PC-3 (cell line): ENCODE data around the gene LGALS13. TPM values are rescaled to one million over a fixed set of nuclear protein-coding genes. Genes with fewer than 3 reads are reported as not detected.

Experiments
- ATAC-seq: fragments of 200-7000 bp; cut with Tn5 transposase; 2 replicates; pipeline ENCODE4 v1.9.1; 2020; ENCODE audit warnings: mild to moderate bottlenecking, moderate library complexity
- BruUV-seq: library from RNA; stranded (reverse); fragments of 400-500 nt; replicated peaks from 2 replicates; lab custom pipeline; 2021; lab: Mats Ljungman, UMichigan
- CTCF ChIA-PET: fragments of 300-600 bp; sonication (Branson Sonifier 250); formaldehyde crosslinking; loops from one replicate; lab custom pipeline; 2022; ENCODE audit warnings: antibody characterized with exemption; lab: Charles Lee
- POLR2A ChIA-PET: fragments of 300-600 bp; sonication (Branson Sonifier 250); formaldehyde crosslinking; loops from one replicate; lab custom pipeline; 2022; ENCODE audit warnings: antibody characterized with exemption; ENCODE audit not compliant: unreplicated experiment; lab: Charles Lee
- DNase-seq: peaks from one replicate; pipeline ENCODE4 v3.0.0-alpha.2; 2015
- H2AFZ ChIP-seq: fragments of 300-600 bp; sonication (generic); 2 replicates; pipeline ENCODE4 v1.6.0; 2016; ENCODE audit warnings: antibody characterized with exemption, low read length
- H3F3A ChIP-seq: fragments of 300-600 bp; sonication (generic); one replicate; pipeline ENCODE4 v1.6.0; 2017; ENCODE audit warnings: antibody characterized with exemption, low read length, control low read depth, mild to moderate bottlenecking; ENCODE audit not compliant: unreplicated experiment
- H3K27ac ChIP-seq: fragments of 300-600 bp; sonication (generic); 2 replicates; pipeline ENCODE4 v1.5.1; 2016; ENCODE audit warnings: mild to moderate bottlenecking, low read length
- H3K27me3 ChIP-seq: fragments of 300-600 bp; sonication (generic); 2 replicates; pipeline ENCODE4 v1.6.1; 2016; ENCODE audit warnings: low read length, mixed read lengths
- H3K36me3 ChIP-seq: fragments of 300-600 bp; sonication (generic); 2 replicates; pipeline ENCODE4 v1.6.1; 2016; ENCODE audit warnings: low read depth, mixed run types, low read length, mixed read lengths
- H3K4me1 ChIP-seq: fragments of 300-600 bp; sonication (generic); 2 replicates; pipeline ENCODE4 v1.5.1; 2016; ENCODE audit warnings: low read length; ENCODE audit not compliant: insufficient read depth
- H3K4me2 ChIP-seq: fragments of 300-600 bp; sonication (generic); 2 replicates; pipeline ENCODE4 v1.6.0; 2016; ENCODE audit warnings: low read length
- H3K4me3 ChIP-seq: fragments of 300-600 bp; sonication (generic); 2 replicates; pipeline ENCODE4 v1.5.1; 2016; ENCODE audit warnings: mild to moderate bottlenecking, low read length, mixed read lengths
- H3K79me2 ChIP-seq: fragments of 300-600 bp; sonication (generic); 2 replicates; pipeline ENCODE4 v1.6.1; 2017; ENCODE audit warnings: low read length, mixed read lengths
- H3K9ac ChIP-seq: fragments of 300-600 bp; sonication (generic); 2 replicates; pipeline ENCODE4 v1.6.0; 2016; ENCODE audit warnings: mild to moderate bottlenecking, low read length
- H3K9me2 ChIP-seq: fragments of 300-600 bp; sonication (generic); replicated peaks from 2 replicates; pipeline ENCODE4 v1.6.1; 2016; ENCODE audit warnings: mixed run types, low read length, mixed read lengths
- H3K9me3 ChIP-seq: fragments of 300-600 bp; sonication (generic); 2 replicates; pipeline ENCODE4 v1.6.1; 2016; ENCODE audit warnings: low read length, mixed read lengths
- H4K20me1 ChIP-seq: fragments of 300-600 bp; sonication (generic); 2 replicates; pipeline ENCODE4 v1.6.1; 2016; ENCODE audit warnings: low read length, mixed read lengths
- CTCF ChIP-seq: fragments of 300-600 bp; sonication (generic); conservative IDR thresholded peaks from 2 replicates; pipeline ENCODE4 v1.5.1; 2017; ENCODE audit warnings: antibody characterized with exemption, low read depth, mild to moderate bottlenecking, low read length
- EZH2 ChIP-seq: fragments of 300-600 bp; sonication (generic); IDR thresholded peaks from one replicate; pipeline ENCODE4 v1.6.1; 2017; ENCODE audit warnings: antibody characterized with exemption, mild to moderate bottlenecking, low read length; ENCODE audit not compliant: unreplicated experiment
- EZH2phosphoT487 ChIP-seq: fragments of 300-600 bp; sonication (generic); IDR thresholded peaks from 2 replicates; pipeline ENCODE4 v1.6.1; 2018; ENCODE audit warnings: mild to moderate bottlenecking, antibody characterized with exemption, low read length, borderline replicate concordance
- intact Hi-C: fragments of 100-400 bp; cut with micrococcal nuclease; formaldehyde crosslinking; loops from 2 replicates; pipeline ENCODE4 v1.9.0; 2023
- total RNA-seq: library from RNA; depleted of rRNA; stranded (reverse); fragments of >200 nt; gene quantifications from 2 replicates; pipeline ENCODE4 v1.2.3, GENCODE V29; 2014

The LGALS13 gene
- total RNA-seq, 1 experiment from 2014 or later = not detected

DNA sequence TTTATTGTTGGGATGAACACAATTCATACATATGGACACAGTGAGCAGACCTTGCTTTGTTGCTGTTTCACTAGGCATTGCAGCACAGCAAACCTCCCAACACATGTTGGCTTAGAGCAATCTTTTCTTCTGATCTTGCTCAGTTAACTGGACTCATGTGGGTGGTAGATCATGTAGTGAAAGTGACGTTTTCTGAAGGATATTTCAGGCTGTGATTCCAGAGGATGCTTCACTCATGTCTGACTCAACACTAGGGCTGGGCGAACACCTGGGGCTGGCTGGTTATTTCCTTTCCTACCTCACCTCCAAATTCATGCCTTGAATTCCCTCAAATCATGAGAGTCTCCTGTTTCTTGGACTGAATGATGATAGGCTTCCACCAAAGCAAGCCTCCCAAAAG, 14.3 kb upstream of the LGALS13 start:
- Histone ChIP-seq H3K36me3 (no peaks in the 10 kb centered on the region), H3K27ac (no peak overlapping the region), H3K4me1 (no peaks in the 10 kb centered on the region), H3K4me3 (no peak overlapping the region), H2AFZ (no peak overlapping the region), H3K27me3 (peaks cover 28% of the 10 kb centered on the region), H3F3A (no peaks in the 10 kb centered on the region), H3K9me3 (no peaks in the 10 kb centered on the region), H3K79me2 (no peaks in the 10 kb centered on the region), H3K9ac (no peak overlapping the region), H3K9me2 (no peaks in the 10 kb centered on the region), H3K4me2 (no peak overlapping the region), H4K20me1 (no peaks in the 10 kb centered on the region)
- TF ChIP-seq EZH2 (no peak), EZH2phosphoT487 (no peak), CTCF (no peak)
- intact Hi-C loops = no loop called here
- no peak for ATAC-seq
- no TSS peak for BruUV-seq
- POLR2A ChIA-PET = no interaction called here
- no peak for DNase-seq
- CTCF ChIA-PET = no interaction called here

DNA sequence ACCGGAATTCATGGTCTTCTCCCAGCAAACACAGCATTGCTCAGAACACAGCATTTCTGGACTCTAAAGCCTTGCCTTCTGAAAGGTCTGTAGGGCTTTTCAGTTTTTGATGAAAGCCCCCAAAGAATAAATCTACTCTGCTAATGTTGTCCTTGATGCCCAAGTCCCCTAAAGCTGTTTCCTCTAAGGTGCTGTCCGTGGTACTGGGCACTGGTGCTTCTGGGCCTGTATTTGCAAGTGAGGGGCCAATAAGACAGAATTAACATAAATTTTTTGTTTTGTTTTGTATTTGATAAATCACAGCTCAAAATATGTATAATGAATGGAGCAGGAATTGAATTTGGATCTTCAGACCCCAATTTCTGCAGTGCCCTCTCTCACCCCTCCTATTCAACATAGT, 12.1 kb upstream of the LGALS13 start:
- H3K9me3 ChIP-seq = no peaks in the 10 kb centered on the region
- no peak overlapping the region for H3K27ac ChIP-seq
- H3K27me3 ChIP-seq = peaks cover 26% of the 10 kb centered on the region
- no peak for DNase-seq
- no peak overlapping the region for H3K9ac ChIP-seq
- H3K4me2 ChIP-seq = no peak overlapping the region
- H3K79me2 ChIP-seq = no peaks in the 10 kb centered on the region
- intact Hi-C loops = no loop called here
- H3F3A ChIP-seq = no peaks in the 10 kb centered on the region
- CTCF ChIA-PET = no interaction called here
- H3K4me1 ChIP-seq = no peaks in the 10 kb centered on the region
- no peak for ATAC-seq
- no peak overlapping the region for H3K4me3 ChIP-seq
- no peak overlapping the region for H2AFZ ChIP-seq
- POLR2A ChIA-PET = no interaction called here
- H3K36me3 ChIP-seq = no peaks in the 10 kb centered on the region
- TF ChIP-seq EZH2phosphoT487 (no peak), CTCF (no peak), EZH2 (no peak)
- H3K9me2 ChIP-seq = no peaks in the 10 kb centered on the region
- H4K20me1 ChIP-seq = no peaks in the 10 kb centered on the region
- no TSS peak for BruUV-seq

GRCh38 chr19:39592381-39592780, 9.9 kb upstream of the LGALS13 start:
- no peaks in the 10 kb centered on the region for H4K20me1 ChIP-seq
- H3K9ac ChIP-seq = no peak overlapping the region
- H3K4me3 ChIP-seq = no peak overlapping the region
- no peaks in the 10 kb centered on the region for H3K36me3 ChIP-seq
- H3K27ac ChIP-seq = no peak overlapping the region
- POLR2A ChIA-PET = no interaction called here
- H3K79me2 ChIP-seq = no peaks in the 10 kb centered on the region
- no peaks in the 10 kb centered on the region for H3K9me3 ChIP-seq
- no TSS peak for BruUV-seq
- H3F3A ChIP-seq = no peaks in the 10 kb centered on the region
- CTCF ChIA-PET = no interaction called here
- DNase-seq (no peak), ATAC-seq (no peak)
- H3K4me1 ChIP-seq = 0 out of 2 replicates have a peak, but pooled peaks cover 3% of the 10 kb centered on the region
- H3K27me3 ChIP-seq = peaks cover 33% of the 10 kb centered on the region
- no peaks in the 10 kb centered on the region for H3K9me2 ChIP-seq
- H3K4me2 ChIP-seq = no peak overlapping the region
- intact Hi-C loops = no loop called here
- TF ChIP-seq EZH2 (no peak), EZH2phosphoT487 (no peak), CTCF (no peak)
- H2AFZ ChIP-seq = no peak overlapping the region
